Nephron (organoid): ENCODE data around the gene WDR47.
"Not testable (repeated sequence)": the region's sequence is repeated elsewhere in the genome, so short reads cannot be mapped to it uniquely, and the experiment has no call there.

Source experiments
- H3K27ac Mint-ChIP-seq, 3 experiments: 2 replicates each; pipeline ENCODE4 v1.8.0; 2020; ENCODE audit warnings: mixed read lengths in 3 of 3, mild to moderate bottlenecking in 2 of 3, moderate library complexity in 1 of 3
- H3K27me3 Mint-ChIP-seq: 2 replicates; pipeline ENCODE4 v1.8.0; 2021; ENCODE audit warnings: low read depth, mild to moderate bottlenecking, moderate library complexity, mixed read lengths
- H3K36me3 Mint-ChIP-seq: 2 replicates; pipeline ENCODE4 v1.8.0; 2020; ENCODE audit warnings: low read depth, mixed read lengths
- H3K4me1 Mint-ChIP-seq: 2 replicates; pipeline ENCODE4 v1.8.0; 2020; ENCODE audit warnings: mixed read lengths
- H3K4me3 Mint-ChIP-seq, 3 experiments: 2 replicates each; pipeline ENCODE4 v1.8.0; 2020; ENCODE audit warnings: mild to moderate bottlenecking in 3 of 3, mixed read lengths in 3 of 3, moderate library complexity in 2 of 3
- H3K9me3 Mint-ChIP-seq: 2 replicates; pipeline ENCODE4 v1.8.0; 2020; ENCODE audit warnings: mixed read lengths
- CTCF ChIP-seq, 3 experiments: fragments of 200-600 bp; sonication (generic); IDR thresholded peaks; one replicate each; pipeline ENCODE4 v1.5.0; 2021; ENCODE audit warnings: antibody characterized with exemption in 3 of 3; ENCODE audit not compliant: unreplicated experiment in 3 of 3

WDR47 gene

GRCh38 chr1:109020693-109021257, 21.1 kb downstream of the WDR47 start:
- peaks cover 44% of the 10 kb centered on the region for H3K36me3 Mint-ChIP-seq
- no peak for TF ChIP-seq CTCF (IDR thresholded peaks at IDR 0.05; ENCODE audit: unreplicated experiment in 3 of 3)

GRCh38 chr1:109017719-109018118, 24.2 kb downstream of the WDR47 start:
- not testable (repeated sequence) for H3K27ac Mint-ChIP-seq, H3K27me3 Mint-ChIP-seq, H3K4me1 Mint-ChIP-seq, H3K4me3 Mint-ChIP-seq
- Mint-ChIP-seq H3K36me3 (peaks cover 55% of the 10 kb centered on the region), H3K9me3 (peaks cover 14% of the 10 kb centered on the region)

More at GRCh38 chr1:109020693-109021257, 21.1 kb downstream of the WDR47 start:
- H3K9me3 Mint-ChIP-seq = peaks cover 11% of the 10 kb centered on the region
- no peaks in the 10 kb centered on the region for H3K27me3 Mint-ChIP-seq
- no peaks in the 10 kb centered on the region for H3K4me1 Mint-ChIP-seq
- no peak overlapping the region for H3K4me3 Mint-ChIP-seq
- no peak overlapping the region for H3K27ac Mint-ChIP-seq

GRCh38 chr1:109017134-109017533, 24.8 kb downstream of the WDR47 start:
- no peak for TF ChIP-seq CTCF (IDR thresholded peaks at IDR 0.05; ENCODE audit: unreplicated experiment in 3 of 3)
- no peaks in the 10 kb centered on the region for H3K4me1 Mint-ChIP-seq
- peaks cover 14% of the 10 kb centered on the region for H3K9me3 Mint-ChIP-seq
- H3K36me3 Mint-ChIP-seq = peaks cover 51% of the 10 kb centered on the region
- no peaks in the 10 kb centered on the region for H3K27me3 Mint-ChIP-seq
- H3K27ac Mint-ChIP-seq = no peak overlapping the region
- H3K4me3 Mint-ChIP-seq = no peak overlapping the region

DNA sequence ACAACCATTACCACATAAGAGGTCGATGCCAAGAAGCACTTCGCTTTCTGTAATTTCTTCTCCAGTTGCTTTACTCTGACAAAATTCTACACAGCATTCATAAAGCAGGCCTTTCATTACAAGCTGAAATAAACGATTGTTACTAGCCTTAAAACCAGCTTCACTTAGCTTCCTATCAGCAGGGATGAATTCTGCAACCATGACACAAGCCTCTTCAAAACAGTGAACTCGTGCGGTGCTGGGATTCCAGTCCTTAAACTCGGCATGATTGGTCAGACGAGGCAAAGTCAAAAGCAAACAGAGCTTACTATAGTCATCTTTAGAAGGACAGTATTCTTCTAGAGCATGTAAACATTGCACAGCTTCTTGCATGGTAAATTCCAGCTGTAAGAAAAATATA, 30.6 kb downstream of the WDR47 start:
- H3K4me3 Mint-ChIP-seq = no peak overlapping the region
- TF ChIP-seq CTCF (IDR thresholded peaks at IDR 0.05; ENCODE audit: unreplicated experiment in 3 of 3) = no peak
- no peaks in the 10 kb centered on the region for H3K27me3 Mint-ChIP-seq
- peaks cover 34% of the 10 kb centered on the region for H3K36me3 Mint-ChIP-seq
- peaks cover 5% of the 10 kb centered on the region for H3K9me3 Mint-ChIP-seq
- H3K4me1 Mint-ChIP-seq = no peaks in the 10 kb centered on the region
- no peak overlapping the region for H3K27ac Mint-ChIP-seq

- H3K4me1 Mint-ChIP-seq, H3K27me3 Mint-ChIP-seq, H3K27ac Mint-ChIP-seq, H3K4me3 Mint-ChIP-seq: not testable (repeated sequence)
- Mint-ChIP-seq H3K9me3 (peaks cover 17% of the 10 kb centered on the region), H3K36me3 (peaks cover 63% of the 10 kb centered on the region)
Observed at GRCh38 chr1:108996622-108997021, 45.3 kb downstream of the WDR47 start.

GRCh38 chr1:108983114-108983513, 58.8 kb downstream of the WDR47 start:
- Mint-ChIP-seq H3K36me3 (peaks cover 53% of the 10 kb centered on the region), H3K4me1 (no peaks in the 10 kb centered on the region), H3K4me3 (no peak overlapping the region), H3K9me3 (no peaks in the 10 kb centered on the region), H3K27ac (no peak overlapping the region), H3K27me3 (no peaks in the 10 kb centered on the region)
- TF ChIP-seq CTCF (IDR thresholded peaks at IDR 0.05; ENCODE audit: unreplicated experiment in 3 of 3) = no peak

GRCh38 chr1:108976658-108977057, 65.2 kb downstream of the WDR47 start:
- no peaks in the 10 kb centered on the region for H3K4me1 Mint-ChIP-seq
- H3K9me3 Mint-ChIP-seq = no peaks in the 10 kb centered on the region
- no peak overlapping the region for H3K27ac Mint-ChIP-seq
- no peak overlapping the region for H3K4me3 Mint-ChIP-seq
- H3K27me3 Mint-ChIP-seq = no peaks in the 10 kb centered on the region
- TF ChIP-seq CTCF (IDR thresholded peaks at IDR 0.05; ENCODE audit: unreplicated experiment in 3 of 3) = no peak
- peaks cover 62% of the 10 kb centered on the region for H3K36me3 Mint-ChIP-seq
